ENCODE data around the gene EXOC3L1. TPM values are rescaled to one million over a fixed set of nuclear protein-coding genes. Genes with fewer than 3 reads are reported as not detected.
A peak's percentile ranks its signal among the peaks of the same experiment; 100 is the strongest.

Gene EXOC3L1
- total RNA-seq, 1 experiment from 2014 or later = 3.6 TPM

DNA sequence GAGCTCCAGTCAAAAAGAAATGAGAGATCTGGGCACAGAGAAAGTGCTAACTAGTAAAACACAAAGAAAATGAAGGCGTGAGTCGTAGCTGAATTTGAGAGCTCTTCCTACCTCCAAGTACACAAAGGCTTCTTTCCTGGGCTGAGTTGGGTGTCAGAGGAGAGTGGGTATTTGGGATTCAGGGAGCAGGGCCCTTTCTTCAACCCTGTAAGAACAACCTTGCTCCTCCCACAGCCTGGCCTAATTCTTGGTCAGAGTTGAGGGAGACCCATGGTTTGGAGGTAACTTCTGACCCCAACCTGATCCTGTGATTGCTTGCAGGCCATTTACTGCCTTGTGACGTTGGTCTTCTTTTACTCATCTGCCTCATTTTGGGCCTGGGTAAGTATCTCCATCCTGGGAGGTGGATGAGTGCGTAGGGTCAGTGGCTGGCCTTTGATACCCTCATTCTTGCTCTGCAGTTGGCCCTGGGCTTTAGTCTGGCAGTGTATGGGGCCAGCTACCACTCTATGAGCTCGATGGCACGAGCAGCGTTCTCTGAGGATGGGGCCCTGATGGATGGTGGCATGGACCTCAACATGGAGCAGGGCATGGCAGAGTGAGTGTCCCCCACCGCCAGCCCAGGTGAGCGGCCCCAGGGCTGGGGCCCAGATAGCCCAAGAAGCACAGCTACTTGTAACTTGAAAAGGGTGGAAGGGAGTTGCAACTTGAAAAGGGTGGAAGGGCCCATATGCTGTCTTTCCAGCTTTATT lies 38.3 kb upstream of the EXOC3L1 start:
- Histone ChIP-seq H3K36me3 (replicated peaks; ENCODE audit: control insufficient read depth, insufficient read depth, low read length) (peaks cover 28% of the 10 kb centered on the region), H3K27me3 (ENCODE audit: control insufficient read depth, insufficient read depth, low read length) (no peaks in the 10 kb centered on the region), H3K4me3 (ENCODE audit: insufficient read depth, low read depth, low read length) (peak overlapping the region; percentile 87; the same call in 1 of the 2 replicates)
- DNase-seq = no peak

DNA sequence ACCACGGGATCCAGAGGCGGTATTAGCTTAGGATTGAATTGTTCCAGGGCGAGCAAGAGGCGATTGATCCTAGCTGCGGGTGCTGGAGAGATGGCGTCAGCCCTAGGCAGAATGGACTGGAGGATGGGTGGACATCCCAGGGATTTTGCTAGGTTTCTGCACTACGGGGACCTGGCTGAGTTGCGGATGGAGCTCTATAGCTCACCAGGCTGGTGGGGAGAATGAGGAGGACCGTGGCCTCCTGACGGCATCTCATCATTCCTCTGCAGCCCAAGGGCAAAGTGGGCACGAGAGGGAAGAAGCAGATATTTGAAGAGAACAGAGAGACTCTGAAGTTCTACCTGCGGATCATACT lies 37.6 kb upstream of the EXOC3L1 start:
- H3K27me3 ChIP-seq (ENCODE audit: control insufficient read depth, insufficient read depth, low read length) = no peaks in the 10 kb centered on the region
- peaks cover 28% of the 10 kb centered on the region for H3K36me3 ChIP-seq (replicated peaks; ENCODE audit: control insufficient read depth, insufficient read depth, low read length)
- peak overlapping the region; percentile 87 for H3K4me3 ChIP-seq (ENCODE audit: insufficient read depth, low read depth, low read length)
- DNase-seq = no peak

- Histone ChIP-seq H3K27me3 (ENCODE audit: control insufficient read depth, insufficient read depth, low read length) (no peaks in the 10 kb centered on the region), H3K4me3 (ENCODE audit: insufficient read depth, low read depth, low read length) (peak within 1 kb of the TSS; percentile 87), H3K36me3 (replicated peaks; ENCODE audit: control insufficient read depth, insufficient read depth, low read length) (peaks cover 28% of the 10 kb centered on the region)
- peak; percentile 100 for DNase-seq
These were observed 37.0 kb upstream of the EXOC3L1 start, which contains the start of gene TMEM208 for GRCh38 chr16:67226804-67227566. TSS of gene TMEM208 (plus strand) at chr16:67227130. CDS start at chr16:67227219, 89 bp downstream.

GRCh38 chr16:67226295-67226803 lies 36.4 kb upstream of the EXOC3L1 start:
- no peaks in the 10 kb centered on the region for H3K27me3 ChIP-seq (ENCODE audit: control insufficient read depth, insufficient read depth, low read length)
- peak overlapping the region; percentile 87 for H3K4me3 ChIP-seq (ENCODE audit: insufficient read depth, low read depth, low read length)
- no peak for DNase-seq
- H3K36me3 ChIP-seq (replicated peaks; ENCODE audit: control insufficient read depth, insufficient read depth, low read length) = peaks cover 24% of the 10 kb centered on the region

- peaks cover 6% of the 10 kb centered on the region for H3K36me3 ChIP-seq (replicated peaks; ENCODE audit: control insufficient read depth, insufficient read depth, low read length)
- no peak overlapping the region for H3K4me3 ChIP-seq (ENCODE audit: insufficient read depth, low read depth, low read length)
- H3K27me3 ChIP-seq (ENCODE audit: control insufficient read depth, insufficient read depth, low read length) = no peaks in the 10 kb centered on the region
- no peak for DNase-seq
These were observed 34.1 kb upstream of the EXOC3L1 start for GRCh38 chr16:67223992-67224391.

- no peak for DNase-seq
- Histone ChIP-seq H3K4me3 (ENCODE audit: insufficient read depth, low read depth, low read length) (no peak overlapping the region), H3K27me3 (ENCODE audit: control insufficient read depth, insufficient read depth, low read length) (no peaks in the 10 kb centered on the region; the same call in 1 of the 2 replicates), H3K36me3 (replicated peaks; ENCODE audit: control insufficient read depth, insufficient read depth, low read length) (no peaks in the 10 kb centered on the region)
These were observed 26.9 kb upstream of the EXOC3L1 start for GRCh38 chr16:67216612-67217490.

GRCh38 chr16:67215706-67216105 lies 25.8 kb upstream of the EXOC3L1 start:
- H3K27me3 ChIP-seq (ENCODE audit: control insufficient read depth, insufficient read depth, low read length) = no peaks in the 10 kb centered on the region; the same call in 1 of the 2 replicates
- H3K4me3 ChIP-seq (ENCODE audit: insufficient read depth, low read depth, low read length) = no peak overlapping the region
- DNase-seq = peak; percentile 74
- H3K36me3 ChIP-seq (replicated peaks; ENCODE audit: control insufficient read depth, insufficient read depth, low read length) = no peaks in the 10 kb centered on the region

- Histone ChIP-seq H3K36me3 (replicated peaks; ENCODE audit: control insufficient read depth, insufficient read depth, low read length) (no peaks in the 10 kb centered on the region), H3K27me3 (ENCODE audit: control insufficient read depth, insufficient read depth, low read length) (no peaks in the 10 kb centered on the region; the same call in 1 of the 2 replicates), H3K4me3 (ENCODE audit: insufficient read depth, low read depth, low read length) (no peak overlapping the region)
- no peak for DNase-seq
These were observed 23.5 kb upstream of the EXOC3L1 start for GRCh38 chr16:67213197-67214019.

GRCh38 chr16:67212766-67213165 lies 22.8 kb upstream of the EXOC3L1 start:
- H3K36me3 ChIP-seq (replicated peaks; ENCODE audit: control insufficient read depth, insufficient read depth, low read length) = no peaks in the 10 kb centered on the region
- no peak overlapping the region for H3K4me3 ChIP-seq (ENCODE audit: insufficient read depth, low read depth, low read length)
- no peak for DNase-seq
- no peaks in the 10 kb centered on the region; the same call in 1 of the 2 replicates for H3K27me3 ChIP-seq (ENCODE audit: control insufficient read depth, insufficient read depth, low read length)

DNA sequence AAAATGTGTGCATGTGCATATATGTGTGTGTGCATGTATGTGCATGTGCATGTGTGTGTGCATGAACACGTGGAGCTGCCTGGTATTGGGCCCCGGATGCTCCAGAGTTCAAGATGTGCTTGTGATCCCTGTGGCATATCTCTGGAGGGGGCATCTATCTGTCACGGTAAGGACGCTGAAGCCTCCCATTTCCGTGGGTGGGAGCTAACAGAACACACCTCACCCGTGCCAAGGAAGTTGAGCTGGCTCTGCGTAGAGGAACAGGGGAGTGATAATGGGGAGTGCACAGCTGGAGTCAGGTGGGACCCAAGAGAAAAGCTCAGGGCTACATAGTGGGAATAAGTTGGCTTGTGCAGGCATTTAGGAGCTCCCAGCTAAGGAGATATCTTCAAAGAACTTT lies 21.7 kb upstream of the EXOC3L1 start:
- no peaks in the 10 kb centered on the region; the same call in 1 of the 2 replicates for H3K27me3 ChIP-seq (ENCODE audit: control insufficient read depth, insufficient read depth, low read length)
- DNase-seq = no peak
- H3K36me3 ChIP-seq (replicated peaks; ENCODE audit: control insufficient read depth, insufficient read depth, low read length) = no peaks in the 10 kb centered on the region
- H3K4me3 ChIP-seq (ENCODE audit: insufficient read depth, low read depth, low read length) = no peak overlapping the region

DNA sequence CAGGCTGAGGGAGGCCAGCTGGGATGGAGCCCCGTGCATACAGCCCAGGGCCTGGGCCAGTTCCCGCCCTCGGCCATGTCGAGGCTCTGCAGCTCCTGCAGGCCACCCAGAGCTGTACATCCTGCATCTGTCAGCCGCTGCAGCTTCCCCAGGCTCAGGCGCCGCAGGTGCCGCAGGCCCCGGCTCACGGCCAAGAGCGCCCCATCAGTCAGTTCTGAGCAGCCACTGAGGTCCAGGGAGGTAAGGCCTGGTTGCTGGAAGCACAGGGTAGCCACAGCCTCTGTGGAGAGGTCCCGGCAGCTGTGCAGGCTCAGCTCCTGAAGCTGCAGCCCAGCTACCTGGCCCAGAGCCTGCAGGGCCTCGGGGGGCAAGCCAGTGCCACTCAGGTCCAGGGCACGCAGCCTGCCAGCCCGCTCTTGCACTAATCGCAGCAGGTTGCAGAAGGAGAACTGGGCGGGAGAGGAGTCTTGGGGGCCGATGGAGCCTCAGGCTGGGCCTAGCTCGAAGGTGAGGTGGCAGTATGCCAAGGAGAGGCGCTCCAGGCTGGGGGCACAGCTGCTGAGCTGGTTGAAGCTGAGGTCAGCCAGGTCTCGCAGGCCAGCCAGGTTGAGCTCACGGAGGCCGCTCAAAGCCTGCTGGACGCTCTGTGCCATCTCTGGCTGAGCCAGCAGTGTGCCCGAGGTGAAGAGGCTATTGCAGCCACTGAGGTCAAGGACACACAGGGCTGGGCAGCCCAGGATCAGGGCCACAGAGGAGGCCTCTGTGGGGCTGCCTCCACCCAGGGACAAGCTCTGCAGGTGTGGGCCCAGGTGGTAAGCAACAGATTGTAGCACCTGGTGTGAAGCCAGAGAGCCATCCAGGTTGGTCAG lies 20.4 kb upstream of the EXOC3L1 start:
- no peak overlapping the region for H3K4me3 ChIP-seq (ENCODE audit: insufficient read depth, low read depth, low read length)
- peak; percentile 73 for DNase-seq
- H3K27me3 ChIP-seq (ENCODE audit: control insufficient read depth, insufficient read depth, low read length) = no peaks in the 10 kb centered on the region; the same call in 1 of the 2 replicates
- no peaks in the 10 kb centered on the region for H3K36me3 ChIP-seq (replicated peaks; ENCODE audit: control insufficient read depth, insufficient read depth, low read length)

GRCh38 chr16:67209565-67209964 lies 19.6 kb upstream of the EXOC3L1 start:
- Histone ChIP-seq H3K27me3 (ENCODE audit: control insufficient read depth, insufficient read depth, low read length) (no peaks in the 10 kb centered on the region; the same call in 1 of the 2 replicates), H3K4me3 (ENCODE audit: insufficient read depth, low read depth, low read length) (no peak overlapping the region), H3K36me3 (replicated peaks; ENCODE audit: control insufficient read depth, insufficient read depth, low read length) (no peaks in the 10 kb centered on the region)
- no peak for DNase-seq
